ENCODE measurements around the gene NAPB. TPM values are rescaled to one million over a fixed set of nuclear protein-coding genes. Genes with fewer than 3 reads are reported as not detected.
"Not testable (repeated sequence)": the region's sequence is repeated elsewhere in the genome, so short reads cannot be mapped to it uniquely, and the experiment has no call there.

NAPB gene
- total and polyA plus RNA-seq, 2 experiments from 2014 or later: 5.9 to 8.1 TPM

DNA sequence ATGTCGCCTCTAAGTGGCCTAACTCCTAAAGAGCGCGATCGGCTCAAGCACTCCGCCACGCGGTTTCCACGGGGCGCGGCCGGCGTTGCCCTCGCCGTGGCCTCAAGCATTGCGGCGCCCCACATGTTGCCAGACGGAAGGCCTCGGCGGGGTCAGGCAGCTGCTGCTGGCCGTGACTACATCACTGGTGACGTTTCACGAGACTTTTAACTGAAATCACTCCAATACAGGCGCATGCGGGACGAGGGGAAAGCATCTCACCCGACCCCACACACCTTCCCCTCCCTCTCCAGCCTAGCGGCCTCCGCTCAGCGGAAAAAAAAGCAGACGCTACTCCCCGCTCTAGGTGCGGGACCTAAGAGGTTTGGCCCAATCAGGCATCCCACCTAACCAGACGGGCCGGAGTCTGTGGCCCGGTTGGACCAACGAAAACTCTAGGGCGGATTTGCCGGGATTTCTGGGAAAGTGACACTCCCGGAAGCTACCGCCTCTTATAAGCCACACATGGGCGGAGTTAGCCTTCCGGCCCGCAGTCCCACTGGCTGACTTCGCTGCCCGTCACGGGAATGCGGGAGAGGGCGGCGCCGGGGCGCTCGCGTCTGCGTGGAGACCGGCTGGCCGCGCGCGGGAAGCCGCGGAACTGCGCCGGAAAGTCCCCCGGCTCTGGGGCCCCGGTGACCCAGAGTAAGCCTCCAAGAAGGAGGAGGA is 70.9 kb downstream of the NAPB start, which contains the start of gene NXT1:
TSS of gene NXT1 (plus strand) at position 596 of the 708 bp plus-strand sequence. CDS start 3,251 bp downstream, outside the sequence.
- peak within 1 kb of the TSS; percentile 94 for H3K27ac ChIP-seq
- no peaks in the 10 kb centered on the region for H4K20me1 ChIP-seq (ENCODE audit: insufficient read depth)
- peak within 1 kb of the TSS; percentile 78 for H2AFZ ChIP-seq
- DNase-seq: peak; percentile 99
- TF ChIP-seq EZH2phosphoT487 (IDR thresholded peaks at IDR 0.05; ENCODE audit: insufficient read depth, low read depth): no peak
- TF ChIP-seq EZH2 (IDR thresholded peaks at IDR 0.05; ENCODE audit: insufficient read depth, poor library complexity, severe bottlenecking): no peak
- peak within 1 kb of the TSS; percentile 87 for H3K4me3 ChIP-seq
- H3K79me2 ChIP-seq (ENCODE audit: insufficient read depth): peaks cover 46% of the 10 kb centered on the region
- no peaks in the 10 kb centered on the region for H3K27me3 ChIP-seq (replicated peaks; ENCODE audit: insufficient read depth)
- in situ Hi-C loops (cut with MboI): no loop called here
- peaks cover 9% of the 10 kb centered on the region for H3F3A ChIP-seq (ENCODE audit: insufficient read depth)
- H3K4me1 ChIP-seq (ENCODE audit: insufficient read depth): peaks cover 15% of the 10 kb centered on the region
- H3K9me2 ChIP-seq (ENCODE audit: insufficient read depth): no peaks in the 10 kb centered on the region
- peak within 1 kb of the TSS; percentile 89 for H3K4me2 ChIP-seq (ENCODE audit: unreplicated experiment)
- WGBS, 2 experiments (ENCODE audit: low coverage in 1 of 2, low lambda C conversion rate in 2 of 2, missing lambda C conversion rate in 2 of 2): 1% methylated on average over 62 to 65 of the region's 65 CpGs
- peak within 1 kb of the TSS; percentile 90 for H3K9ac ChIP-seq
- H3K36me3 ChIP-seq (ENCODE audit: low read depth): no peaks in the 10 kb centered on the region
- H3K9me3 ChIP-seq (ENCODE audit: low read depth): no peaks in the 10 kb centered on the region

- Histone ChIP-seq H3K4me1 (ENCODE audit: insufficient read depth) (peaks cover 15% of the 10 kb centered on the region), H3K9me3 (ENCODE audit: low read depth) (no peaks in the 10 kb centered on the region), H2AFZ (peak overlapping the region; percentile 74), H3K9ac (peak overlapping the region; percentile 90), H3F3A (ENCODE audit: insufficient read depth) (peaks cover 9% of the 10 kb centered on the region), H3K27me3 (replicated peaks; ENCODE audit: insufficient read depth) (no peaks in the 10 kb centered on the region), H3K4me2 (ENCODE audit: unreplicated experiment) (peak overlapping the region; percentile 88), H3K9me2 (ENCODE audit: insufficient read depth) (no peaks in the 10 kb centered on the region), H3K4me3 (peak overlapping the region; percentile 87), H3K36me3 (ENCODE audit: low read depth) (no peaks in the 10 kb centered on the region), H4K20me1 (ENCODE audit: insufficient read depth) (no peaks in the 10 kb centered on the region), H3K27ac (peak overlapping the region; percentile 94), H3K79me2 (ENCODE audit: insufficient read depth) (peaks cover 39% of the 10 kb centered on the region)
- WGBS, 2 experiments (ENCODE audit: low coverage in 1 of 2, low lambda C conversion rate in 2 of 2, missing lambda C conversion rate in 2 of 2): 14% methylated on average over 23 of the region's 23 CpGs
- TF ChIP-seq EZH2phosphoT487 (IDR thresholded peaks at IDR 0.05; ENCODE audit: insufficient read depth, low read depth) (no peak), EZH2 (IDR thresholded peaks at IDR 0.05; ENCODE audit: insufficient read depth, poor library complexity, severe bottlenecking) (no peak)
- DNase-seq: no peak
- in situ Hi-C loops (cut with MboI): loop anchor here (25.0 kb wide), 1 partner anchor 1012 kb away; no protein-coding TSS in a partner anchor
Measured at GRCh38 chr20:23349338-23350195, 71.7 kb downstream of the NAPB start.

GRCh38 chr20:23348510-23348909 is 72.8 kb downstream of the NAPB start:
- in situ Hi-C loops (cut with MboI): loop anchor here (25.0 kb wide), 1 partner anchor 1011 kb away; no protein-coding TSS in a partner anchor
- WGBS, 2 experiments (ENCODE audit: low coverage in 1 of 2, low lambda C conversion rate in 2 of 2, missing lambda C conversion rate in 2 of 2): 95 to 96% methylated on average over 6 of the region's 6 CpGs

DNA sequence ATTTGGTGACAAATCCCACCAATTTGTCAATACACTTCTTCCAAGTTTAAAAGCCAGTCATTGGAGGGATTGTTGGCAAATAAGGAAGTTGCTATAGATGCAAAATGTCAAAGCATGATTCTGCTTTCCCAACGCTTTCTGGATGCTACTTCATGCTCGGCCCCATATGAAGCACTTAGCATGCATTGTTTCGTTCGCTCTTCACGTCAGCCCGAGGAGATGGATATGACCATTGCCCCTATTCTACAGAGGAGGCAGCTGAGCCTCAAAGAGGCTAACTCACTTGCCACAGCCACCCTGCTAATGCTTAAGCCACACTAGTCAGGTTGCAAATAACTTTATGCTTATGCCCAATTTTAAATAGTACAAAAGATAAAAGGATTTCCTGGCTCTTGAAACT is 73.5 kb downstream of the NAPB start:
- Histone ChIP-seq H3K36me3 (ENCODE audit: low read depth) (no peaks in the 10 kb centered on the region), H3F3A (ENCODE audit: insufficient read depth) (peaks cover 9% of the 10 kb centered on the region), H3K79me2 (ENCODE audit: insufficient read depth) (peaks cover 21% of the 10 kb centered on the region), H3K9me2 (ENCODE audit: insufficient read depth) (no peaks in the 10 kb centered on the region), H3K9me3 (ENCODE audit: low read depth) (no peaks in the 10 kb centered on the region), H3K9ac (no peak overlapping the region), H2AFZ (no peak overlapping the region), H3K4me2 (ENCODE audit: unreplicated experiment) (no peak overlapping the region), H3K4me1 (ENCODE audit: insufficient read depth) (peaks cover 15% of the 10 kb centered on the region), H3K4me3 (no peak overlapping the region), H3K27ac (no peak overlapping the region), H3K27me3 (replicated peaks; ENCODE audit: insufficient read depth) (no peaks in the 10 kb centered on the region), H4K20me1 (ENCODE audit: insufficient read depth) (no peaks in the 10 kb centered on the region)
- TF ChIP-seq EZH2phosphoT487 (IDR thresholded peaks at IDR 0.05; ENCODE audit: insufficient read depth, low read depth): no peak
- TF ChIP-seq EZH2 (IDR thresholded peaks at IDR 0.05; ENCODE audit: insufficient read depth, poor library complexity, severe bottlenecking): no peak
- 69 to 71% methylated on average over 6 of the region's 6 CpGs for WGBS, 2 experiments (ENCODE audit: low coverage in 1 of 2, low lambda C conversion rate in 2 of 2, missing lambda C conversion rate in 2 of 2)
- DNase-seq: no peak
- in situ Hi-C loops (cut with MboI): loop anchor here (25.0 kb wide), 1 partner anchor 1010 kb away; no protein-coding TSS in a partner anchor

More at GRCh38 chr20:23348510-23348909, 72.8 kb downstream of the NAPB start:
- H3K4me2 ChIP-seq (ENCODE audit: unreplicated experiment); H3K9ac ChIP-seq; H2AFZ ChIP-seq; DNase-seq; H3K9me3 ChIP-seq (ENCODE audit: low read depth); H3K27ac ChIP-seq; H4K20me1 ChIP-seq (ENCODE audit: insufficient read depth); H3K9me2 ChIP-seq (ENCODE audit: insufficient read depth); H3K27me3 ChIP-seq (replicated peaks; ENCODE audit: insufficient read depth); H3K4me3 ChIP-seq; H3F3A ChIP-seq (ENCODE audit: insufficient read depth); H3K36me3 ChIP-seq (ENCODE audit: low read depth): not testable (repeated sequence)
- Histone ChIP-seq H3K79me2 (ENCODE audit: insufficient read depth) (peaks cover 28% of the 10 kb centered on the region), H3K4me1 (ENCODE audit: insufficient read depth) (peaks cover 15% of the 10 kb centered on the region)

All from GM23248 (cell line).